Tibial artery (tissue), 4 donors: ENCODE measurements around the gene LRCH2.

ENCODE experiments used
- DNase-seq, 2 donors: peaks; one replicate each; pipeline ENCODE4 v3.0.0-alpha.2; 2019
- H3K27ac ChIP-seq, 2 donors: fragments of 200-600 bp; sonication (generic) in 1 of 2; 1 replicate in 1 of 2; 2 replicates in 1 of 2; pipeline ENCODE4 v1.5.1; 2018 to 2019; ENCODE audit warnings: mild to moderate bottlenecking in 1 of 2
- H3K27me3 ChIP-seq, 2 donors: fragments of 200-600 bp; sonication (generic) in 1 of 2; one replicate each; pipeline versions ENCODE4 v1.5.1 to v1.6.0; 2016 to 2019
- H3K36me3 ChIP-seq, 3 donors: fragments of 200-600 bp; sonication (generic) in 2 of 3; one replicate each; pipeline ENCODE4 v1.5.1; 2016 to 2019; ENCODE audit warnings: mild to moderate bottlenecking in 2 of 3
- H3K4me1 ChIP-seq, 4 donors: fragments of 200-600 bp; sonication (generic) in 2 of 4; 1 replicate in 3 of 4; 2 replicates in 1 of 4; pipeline ENCODE4 v1.5.1; 2016 to 2019
- H3K4me3 ChIP-seq, 2 donors: fragments of 200-600 bp; sonication (generic) in 1 of 2; 1 replicate in 1 of 2; 2 replicates in 1 of 2; pipeline ENCODE4 v1.5.1; 2018 to 2019; ENCODE audit warnings: mild to moderate bottlenecking in 2 of 2
- H3K9me3 ChIP-seq, 3 donors: fragments of 200-600 bp; sonication (generic) in 1 of 3; one replicate each; pipeline ENCODE4 v1.5.1; 2016 to 2019
- CTCF ChIP-seq, 2 experiments: fragments of 200-600 bp in 1 of 2; fragments of 450-650 bp in 1 of 2; IDR thresholded peaks; one replicate each; pipeline ENCODE4 v1.5.1; 2017 to 2019; ENCODE audit warnings: antibody characterized with exemption in 2 of 2, mild to moderate bottlenecking in 1 of 2, moderate library complexity in 1 of 2
- intact Hi-C: fragments of 100-400 bp; cut with DNase I; formaldehyde crosslinking; loops from one replicate; pipeline ENCODE4 v1.15.0; 2023; ENCODE audit warnings: low total_unique reads

LRCH2 gene

GRCh38 chrX:115264009-115264408 lies 30.1 kb upstream of the LRCH2 start:
- DNase-seq = no peak
- H3K27ac ChIP-seq = no peak overlapping the region
- H3K36me3 ChIP-seq = no peaks in the 10 kb centered on the region
- TF ChIP-seq CTCF (IDR thresholded peaks at IDR 0.05) = no peak
- intact Hi-C loops = no loop called here
- no peaks in the 10 kb centered on the region for H3K4me1 ChIP-seq
- H3K4me3 ChIP-seq = no peak overlapping the region
- H3K27me3 ChIP-seq = no peaks in the 10 kb centered on the region
- no peaks in the 10 kb centered on the region for H3K9me3 ChIP-seq

GRCh38 chrX:115261148-115261547 lies 27.3 kb upstream of the LRCH2 start:
- intact Hi-C loops = no loop called here
- no peaks in the 10 kb centered on the region for H3K27me3 ChIP-seq

GRCh38 chrX:115260330-115260729 lies 26.4 kb upstream of the LRCH2 start:
- H3K27me3 ChIP-seq = no peaks in the 10 kb centered on the region
- H3K4me3 ChIP-seq = no peak overlapping the region
- H3K4me1 ChIP-seq = no peaks in the 10 kb centered on the region
- H3K9me3 ChIP-seq = no peaks in the 10 kb centered on the region
- H3K27ac ChIP-seq = no peak overlapping the region
- intact Hi-C loops = no loop called here
- no peaks in the 10 kb centered on the region for H3K36me3 ChIP-seq
- no peak for TF ChIP-seq CTCF (IDR thresholded peaks at IDR 0.05)
- DNase-seq = no peak

More at GRCh38 chrX:115261148-115261547, 27.3 kb upstream of the LRCH2 start:
- TF ChIP-seq CTCF (IDR thresholded peaks at IDR 0.05) = no peak
- Histone ChIP-seq H3K4me1 (no peaks in the 10 kb centered on the region), H3K36me3 (no peaks in the 10 kb centered on the region), H3K4me3 (no peak overlapping the region), H3K27ac (no peak overlapping the region), H3K9me3 (no peaks in the 10 kb centered on the region)
- DNase-seq = no peak

- Histone ChIP-seq H3K9me3 (no peaks in the 10 kb centered on the region), H3K4me3 (no peak overlapping the region), H3K36me3 (no peaks in the 10 kb centered on the region), H3K27ac (no peak overlapping the region), H3K27me3 (no peaks in the 10 kb centered on the region), H3K4me1 (no peaks in the 10 kb centered on the region)
- intact Hi-C loops = no loop called here
- DNase-seq = no peak
- no peak for TF ChIP-seq CTCF (IDR thresholded peaks at IDR 0.05)
These were observed 25.5 kb upstream of the LRCH2 start for GRCh38 chrX:115259238-115259875.

GRCh38 chrX:115257711-115258110 lies 23.8 kb upstream of the LRCH2 start:
- Histone ChIP-seq H3K27me3 (no peaks in the 10 kb centered on the region), H3K9me3 (no peaks in the 10 kb centered on the region), H3K36me3 (no peaks in the 10 kb centered on the region), H3K4me3 (no peak overlapping the region), H3K4me1 (no peaks in the 10 kb centered on the region), H3K27ac (no peak overlapping the region)
- DNase-seq = no peak
- no peak for TF ChIP-seq CTCF (IDR thresholded peaks at IDR 0.05)
- intact Hi-C loops = no loop called here

GRCh38 chrX:115255003-115255402 lies 21.1 kb upstream of the LRCH2 start:
- no peak for TF ChIP-seq CTCF (IDR thresholded peaks at IDR 0.05)
- H3K36me3 ChIP-seq = no peaks in the 10 kb centered on the region
- no peak overlapping the region for H3K27ac ChIP-seq
- H3K9me3 ChIP-seq = no peaks in the 10 kb centered on the region
- H3K4me1 ChIP-seq = no peaks in the 10 kb centered on the region
- H3K4me3 ChIP-seq = no peak overlapping the region
- no peak for DNase-seq
- intact Hi-C loops = no loop called here
- no peaks in the 10 kb centered on the region for H3K27me3 ChIP-seq
